ENCODE measurements around the gene SLC24A3. TPM values are rescaled to one million over a fixed set of nuclear protein-coding genes. Genes with fewer than 3 reads are reported as not detected.

Gene SLC24A3
- total RNA-seq, 1 experiment from 2014 or later = 9.6 TPM

GRCh38 chr20:19302714-19303113 lies 90.3 kb downstream of the SLC24A3 start:
- DNase-seq (ENCODE audit: low read depth) = no peak

- no peak for DNase-seq (ENCODE audit: low read depth)
These were observed 91.9 kb downstream of the SLC24A3 start for GRCh38 chr20:19304389-19304788.

GRCh38 chr20:19304886-19305415 lies 92.5 kb downstream of the SLC24A3 start:
- DNase-seq (ENCODE audit: low read depth) = no peak

- no peak for DNase-seq (ENCODE audit: low read depth)
These were observed 95.7 kb downstream of the SLC24A3 start for GRCh38 chr20:19308146-19308545.

GRCh38 chr20:19310541-19310940 lies 98.1 kb downstream of the SLC24A3 start:
- no peak for DNase-seq (ENCODE audit: low read depth)

DNA sequence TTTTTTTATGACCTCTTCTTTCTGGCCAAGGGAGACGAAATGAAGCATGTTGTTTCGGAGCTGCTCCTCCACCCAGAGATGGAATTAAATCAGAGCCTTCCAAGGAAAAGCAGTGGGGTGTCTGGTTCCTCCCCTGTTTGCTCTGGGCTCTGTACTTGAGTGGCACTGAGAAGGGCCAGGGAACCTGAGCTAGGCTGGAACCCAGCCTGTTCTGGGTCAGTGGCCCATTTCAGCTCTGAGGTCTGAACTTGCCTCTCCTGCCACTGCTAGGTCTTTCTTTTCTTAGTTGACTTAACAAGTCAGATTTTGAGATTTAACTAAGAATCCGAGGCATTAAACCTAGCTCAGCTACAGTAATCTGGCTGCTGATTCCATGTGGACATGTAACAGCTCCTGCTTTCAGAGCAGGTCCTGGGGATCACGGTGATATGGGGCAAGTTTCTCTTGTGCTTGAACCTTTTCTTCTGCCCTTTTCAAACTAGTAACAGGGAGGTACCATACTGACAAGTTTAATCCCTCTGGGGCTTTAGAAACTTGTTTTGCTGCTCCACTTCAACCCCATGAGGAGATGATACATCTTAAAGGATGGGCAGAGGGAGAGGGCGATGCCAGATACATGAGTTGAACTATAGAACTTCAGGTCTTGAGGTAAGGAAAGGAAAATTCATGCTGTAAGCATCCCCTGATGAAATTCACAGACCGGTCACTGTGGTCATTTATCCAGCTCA lies 101.1 kb downstream of the SLC24A3 start:
- DNase-seq (ENCODE audit: low read depth) = no peak

DNA sequence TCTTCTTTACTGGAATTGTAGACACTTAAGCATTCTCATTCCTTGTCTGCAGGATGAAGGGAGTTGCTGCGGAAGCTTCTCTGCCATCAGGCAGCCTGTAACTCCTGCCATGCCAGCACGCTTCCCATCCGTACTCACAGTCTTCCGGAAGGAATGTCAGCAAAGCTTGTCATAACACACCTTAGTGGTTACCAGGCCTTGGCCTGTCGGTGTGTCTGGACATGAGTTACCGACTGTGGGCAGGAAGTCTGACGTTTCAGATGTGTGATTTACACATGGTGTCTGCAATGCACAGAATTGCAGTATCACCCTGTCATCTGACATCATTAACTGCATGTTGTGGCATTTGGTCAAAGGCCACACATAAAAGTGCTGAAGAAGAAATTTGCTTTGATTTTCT lies 102.2 kb downstream of the SLC24A3 start:
- DNase-seq (ENCODE audit: low read depth) = no peak

GRCh38 chr20:19317237-19318069 lies 105.0 kb downstream of the SLC24A3 start:
- peak; percentile 75 for DNase-seq (ENCODE audit: low read depth)

DNA sequence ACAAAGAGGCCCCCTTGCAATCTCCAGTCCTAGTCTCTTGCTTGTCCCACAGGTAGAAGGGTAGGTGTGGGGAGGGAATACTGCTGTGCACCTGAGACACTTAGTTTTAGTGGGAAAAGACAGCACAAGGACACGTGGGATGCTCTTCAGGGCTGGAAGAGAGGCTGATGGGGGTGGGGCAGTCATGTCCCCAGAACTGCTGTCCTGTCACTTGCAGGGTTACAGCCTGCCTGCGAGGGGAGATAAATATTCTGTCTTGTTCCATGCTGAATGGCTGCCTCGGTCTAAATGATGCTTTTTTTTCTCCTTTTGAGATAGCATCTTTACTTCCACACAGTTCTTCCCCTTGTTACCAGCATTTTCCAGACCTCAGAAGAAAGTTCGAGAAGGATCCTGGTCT lies 106.2 kb downstream of the SLC24A3 start:
- no peak for DNase-seq (ENCODE audit: low read depth)

DNA sequence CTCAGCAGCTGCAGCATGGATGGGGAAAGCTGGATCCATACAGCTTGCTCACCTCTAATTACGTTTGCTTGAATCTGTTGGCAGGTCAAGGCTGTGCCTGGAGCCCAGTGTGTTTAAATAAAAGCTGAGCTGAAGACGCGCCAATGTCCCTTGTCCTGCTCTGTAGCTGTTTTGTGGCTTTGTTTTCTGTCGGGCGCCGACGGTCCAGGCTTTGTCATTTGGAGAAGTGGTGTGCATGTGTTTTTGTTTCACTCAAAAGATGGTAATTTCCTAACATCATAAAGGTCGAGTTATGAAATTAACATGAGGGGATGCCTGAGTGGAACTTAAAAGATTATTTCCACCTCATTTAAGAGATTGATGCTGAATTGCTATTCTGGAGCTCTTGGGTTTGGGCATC lies 107.6 kb downstream of the SLC24A3 start:
- DNase-seq (ENCODE audit: low read depth) = no peak

DNA sequence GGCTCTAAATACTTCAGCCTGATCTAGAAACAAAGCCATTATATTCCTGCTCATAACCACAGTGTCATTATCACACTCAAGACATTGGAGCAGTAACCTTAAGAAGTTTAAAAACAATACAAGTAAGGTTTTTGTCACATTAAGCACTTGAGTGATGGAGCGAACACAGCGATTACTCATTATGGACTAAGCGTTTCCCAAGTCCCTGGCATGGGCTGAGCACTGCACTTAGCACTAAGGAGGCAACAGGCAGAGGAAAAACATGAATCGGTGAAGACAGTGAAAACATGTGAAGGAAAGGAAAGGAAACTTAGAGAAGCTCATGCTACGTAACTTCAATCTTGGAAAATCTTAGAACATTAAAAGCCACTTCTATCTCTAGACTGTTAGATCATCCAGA lies 108.7 kb downstream of the SLC24A3 start:
- DNase-seq (ENCODE audit: low read depth) = peak; percentile 59

GRCh38 chr20:19322061-19322985 lies 109.9 kb downstream of the SLC24A3 start:
- DNase-seq (ENCODE audit: low read depth) = peak; percentile 85

DNA sequence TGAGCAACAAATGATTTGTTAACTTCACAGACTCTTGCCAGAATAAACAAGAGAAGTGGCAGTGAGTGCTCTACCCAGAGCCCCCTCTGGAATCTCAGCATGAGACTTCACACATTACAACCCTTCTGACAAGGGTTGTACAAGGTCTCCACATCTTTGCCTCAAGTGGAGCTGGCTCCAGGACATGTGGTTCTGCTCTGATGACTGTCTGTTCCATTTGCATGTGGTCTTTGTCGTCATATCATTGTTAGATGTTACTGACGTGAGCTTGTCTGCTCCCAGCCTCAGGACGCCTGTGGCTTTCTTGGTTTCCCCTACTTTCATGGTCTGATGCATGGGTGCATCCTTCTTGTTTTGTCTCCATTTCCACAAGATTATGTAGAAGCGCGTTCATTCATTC lies 115.0 kb downstream of the SLC24A3 start:
- peak; percentile 53 for DNase-seq (ENCODE audit: low read depth)

GRCh38 chr20:19328676-19329075 lies 116.2 kb downstream of the SLC24A3 start:
- DNase-seq (ENCODE audit: low read depth) = no peak

GRCh38 chr20:19330038-19330437 lies 117.6 kb downstream of the SLC24A3 start:
- DNase-seq (ENCODE audit: low read depth) = no peak

DNA sequence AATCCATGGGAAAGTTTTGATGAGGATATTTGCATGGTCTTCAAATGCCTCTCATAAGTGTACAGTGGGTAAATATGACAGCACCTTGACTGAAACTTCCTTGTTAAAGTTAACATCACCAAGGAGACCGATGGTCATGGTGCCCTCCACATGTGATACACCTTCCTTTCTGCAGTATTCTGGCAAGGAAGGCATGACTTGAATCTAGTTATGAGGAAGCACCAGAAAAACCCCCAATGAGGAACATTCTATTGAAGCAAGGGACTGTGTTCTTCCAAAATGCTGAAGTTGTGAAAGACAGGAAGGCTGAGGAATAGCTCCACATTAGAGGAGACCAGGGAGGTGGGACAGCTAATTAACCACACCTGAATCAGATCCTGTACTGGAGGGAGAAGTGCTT lies 118.3 kb downstream of the SLC24A3 start:
- no peak for DNase-seq (ENCODE audit: low read depth)

GRCh38 chr20:19333563-19333962 lies 121.1 kb downstream of the SLC24A3 start:
- no peak for DNase-seq (ENCODE audit: low read depth)

DNA sequence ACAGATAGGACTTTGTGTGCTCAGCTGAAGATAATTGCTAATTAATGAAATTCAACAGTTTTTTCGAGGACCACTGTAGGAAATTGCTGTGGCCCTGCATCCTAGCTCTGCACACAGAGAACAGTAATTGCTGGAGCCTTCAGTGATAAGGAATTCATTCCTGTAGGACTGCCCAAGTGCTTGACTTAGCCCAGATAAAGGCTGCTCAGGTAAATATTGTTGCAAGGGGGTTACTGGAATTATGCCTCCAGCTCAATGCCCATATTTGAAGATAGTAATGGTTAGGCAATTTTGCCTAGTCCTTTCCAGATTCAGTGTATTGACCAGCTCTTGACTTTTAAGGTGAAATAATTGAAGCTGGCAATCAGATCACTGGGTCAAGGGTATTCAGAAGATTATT lies 122.9 kb downstream of the SLC24A3 start:
- DNase-seq (ENCODE audit: low read depth) = no peak

- no peak for DNase-seq (ENCODE audit: low read depth)
These were observed 123.5 kb downstream of the SLC24A3 start for GRCh38 chr20:19335916-19336315.

GRCh38 chr20:19336631-19337030 lies 124.2 kb downstream of the SLC24A3 start:
- no peak for DNase-seq (ENCODE audit: low read depth)

DNA sequence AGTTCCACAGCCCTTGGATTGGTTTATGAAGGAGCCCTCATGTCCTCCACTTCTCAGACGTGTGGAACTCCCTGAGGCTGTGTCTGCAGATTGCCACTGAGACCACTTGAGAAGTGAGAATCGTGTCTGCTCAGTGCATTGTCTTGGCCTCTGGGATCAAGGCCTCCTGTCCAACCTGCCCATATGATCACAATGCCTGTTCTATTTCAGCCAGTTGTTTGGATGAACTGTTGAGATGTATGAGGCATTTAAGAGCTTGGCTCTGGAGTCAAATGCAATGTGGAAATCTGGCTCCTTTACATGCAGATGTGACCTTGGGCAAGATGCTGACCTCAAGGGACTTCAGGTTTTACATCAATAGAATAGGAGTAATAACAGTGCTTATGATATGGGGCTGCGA lies 125.9 kb downstream of the SLC24A3 start:
- no peak for DNase-seq (ENCODE audit: low read depth)

DNA sequence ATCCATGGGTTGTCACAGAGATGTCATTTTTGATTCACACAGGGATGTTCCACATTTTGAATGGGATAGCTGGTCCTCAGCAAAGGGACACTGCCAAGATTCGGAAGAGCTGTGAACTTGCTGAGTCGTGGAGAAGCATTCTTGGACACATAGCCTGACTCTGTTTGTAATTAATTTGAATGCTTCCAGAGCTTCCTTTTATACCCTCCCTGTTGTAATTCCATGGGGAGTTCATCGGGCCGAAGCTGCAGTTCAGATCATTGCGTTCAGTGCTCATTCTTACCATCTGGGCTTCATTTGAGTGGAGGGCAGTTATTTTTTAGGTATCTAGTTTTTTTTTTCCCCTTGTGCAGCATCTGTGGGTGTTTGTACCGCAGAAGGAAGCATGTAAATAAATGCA lies 126.5 kb downstream of the SLC24A3 start:
- no peak for DNase-seq (ENCODE audit: low read depth)
